Measurements from ENCODE around the gene CCND2. TPM values are rescaled to one million over a fixed set of nuclear protein-coding genes. Genes with fewer than 3 reads are reported as not detected.

The CCND2 gene
- 11.1 TPM for total RNA-seq (2013)
- polyA plus RNA-seq, result 1 to 10 TPM; 3.6 to 6.8 (median 3.9) TPM
- polyA minus RNA-seq, result 5.3 and 7.6 TPM in 2 replicates
- total RNA-seq, result 13.8 to 166 (median 38.5) reads per million in 11 experiments

DNA sequence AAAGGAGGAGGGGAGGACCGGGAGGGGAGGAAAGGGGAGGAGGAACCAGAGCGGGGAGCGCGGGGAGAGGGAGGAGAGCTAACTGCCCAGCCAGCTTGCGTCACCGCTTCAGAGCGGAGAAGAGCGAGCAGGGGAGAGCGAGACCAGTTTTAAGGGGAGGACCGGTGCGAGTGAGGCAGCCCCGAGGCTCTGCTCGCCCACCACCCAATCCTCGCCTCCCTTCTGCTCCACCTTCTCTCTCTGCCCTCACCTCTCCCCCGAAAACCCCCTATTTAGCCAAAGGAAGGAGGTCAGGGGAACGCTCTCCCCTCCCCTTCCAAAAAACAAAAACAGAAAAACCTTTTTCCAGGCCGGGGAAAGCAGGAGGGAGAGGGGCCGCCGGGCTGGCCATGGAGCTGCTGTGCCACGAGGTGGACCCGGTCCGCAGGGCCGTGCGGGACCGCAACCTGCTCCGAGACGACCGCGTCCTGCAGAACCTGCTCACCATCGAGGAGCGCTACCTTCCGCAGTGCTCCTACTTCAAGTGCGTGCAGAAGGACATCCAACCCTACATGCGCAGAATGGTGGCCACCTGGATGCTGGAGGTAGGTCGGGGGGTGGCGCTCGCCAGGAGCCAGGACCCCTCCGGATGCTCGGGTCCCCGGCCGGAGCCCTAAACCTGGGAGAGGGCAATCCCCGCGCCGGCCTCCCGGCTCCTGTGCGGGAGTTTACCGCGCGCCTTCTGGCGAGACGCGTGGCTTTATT is at the start of gene CCND2:
Gene CCND2 (plus strand): TSS at position 111 of the 744 bp plus-strand sequence. CDS start 279 bp downstream, at position 390.
- TF ChIP-seq, protein P1, sequence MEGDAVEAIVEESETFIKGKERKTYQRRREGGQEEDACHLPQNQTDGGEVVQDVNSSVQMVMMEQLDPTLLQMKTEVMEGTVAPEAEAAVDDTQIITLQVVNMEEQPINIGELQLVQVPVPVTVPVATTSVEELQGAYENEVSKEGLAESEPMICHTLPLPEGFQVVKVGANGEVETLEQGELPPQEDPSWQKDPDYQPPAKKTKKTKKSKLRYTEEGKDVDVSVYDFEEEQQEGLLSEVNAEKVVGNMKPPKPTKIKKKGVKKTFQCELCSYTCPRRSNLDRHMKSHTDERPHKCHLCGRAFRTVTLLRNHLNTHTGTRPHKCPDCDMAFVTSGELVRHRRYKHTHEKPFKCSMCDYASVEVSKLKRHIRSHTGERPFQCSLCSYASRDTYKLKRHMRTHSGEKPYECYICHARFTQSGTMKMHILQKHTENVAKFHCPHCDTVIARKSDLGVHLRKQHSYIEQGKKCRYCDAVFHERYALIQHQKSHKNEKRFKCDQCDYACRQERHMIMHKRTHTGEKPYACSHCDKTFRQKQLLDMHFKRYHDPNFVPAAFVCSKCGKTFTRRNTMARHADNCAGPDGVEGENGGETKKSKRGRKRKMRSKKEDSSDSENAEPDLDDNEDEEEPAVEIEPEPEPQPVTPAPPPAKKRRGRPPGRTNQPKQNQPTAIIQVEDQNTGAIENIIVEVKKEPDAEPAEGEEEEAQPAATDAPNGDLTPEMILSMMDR (IDR thresholded peaks at IDR 0.05), result no peak
- peak within 1 kb of the TSS; percentile 88 for H2AFZ ChIP-seq (ENCODE audit: insufficient read depth, low read depth, low read length, poor library complexity, severe bottlenecking)

DNA sequence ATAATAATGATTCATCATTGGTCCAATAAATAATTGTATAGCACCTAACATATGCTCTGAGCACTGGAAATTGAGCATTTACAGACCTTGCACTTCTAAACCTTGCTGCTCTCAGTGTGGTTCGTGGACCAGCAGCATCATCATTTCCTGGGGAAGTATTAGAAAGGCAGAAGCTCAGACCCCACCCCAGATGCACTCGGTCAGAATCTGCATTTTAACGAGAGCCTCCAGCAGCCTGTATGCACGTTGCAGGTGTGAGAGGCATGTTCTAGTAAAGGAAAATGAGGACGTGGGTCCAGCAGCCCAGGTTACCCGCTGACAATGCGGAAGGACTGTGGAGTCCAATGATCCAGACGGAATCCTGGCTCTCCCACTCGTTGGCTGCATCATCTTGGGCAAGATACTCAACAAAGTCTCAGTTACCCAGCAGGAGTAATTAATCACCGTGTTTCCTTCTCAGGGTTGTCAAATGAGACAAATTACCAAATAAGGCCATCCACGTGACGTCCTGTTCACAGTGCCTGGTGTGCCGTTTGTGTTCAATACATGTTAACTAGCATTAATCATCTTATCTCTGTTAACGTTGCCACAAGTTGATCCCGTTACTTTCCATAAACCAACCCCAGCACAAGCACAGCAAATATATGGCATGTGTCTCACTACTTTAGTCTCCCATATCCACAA is 49.2 kb upstream of the CCND2 start:
- no peaks in the 10 kb centered on the region for H3K36me3 ChIP-seq (replicated peaks in 1 of 2; ENCODE audit: control insufficient read depth in 1 of 2, insufficient read depth in 2 of 2, low read length in 2 of 2)
- H3K4me3 ChIP-seq (replicated peaks in 1 of 3; ENCODE audit: low read depth in 2 of 3, low read length in 3 of 3), result peak overlapping the region in 1 of 3 experiments; percentile 50
- H2AFZ ChIP-seq (ENCODE audit: insufficient read depth, low read depth, low read length, poor library complexity, severe bottlenecking), result no peak overlapping the region
- H3K27me3 ChIP-seq (ENCODE audit: control insufficient read depth in 2 of 2, insufficient read depth in 2 of 2, low read length in 2 of 2), result no peaks in the 10 kb centered on the region
- no peaks in the 10 kb centered on the region for H3K9me3 ChIP-seq (replicated peaks in 1 of 2; ENCODE audit: control insufficient read depth in 1 of 2, insufficient read depth in 1 of 2, low read length in 2 of 2)
- peak; percentile 54 to 72 (median 64) for DNase-seq
- H3K9ac ChIP-seq (ENCODE audit: insufficient read depth, low read length, poor library complexity, severe bottlenecking), result peak overlapping the region; percentile 51
- 23% methylated on average over 15 of the region's 15 CpGs for WGBS (ENCODE audit: insufficient coverage)
- no peaks in the 10 kb centered on the region for H3K9me3 Mint-ChIP-seq
- H3K4me1 Mint-ChIP-seq, result peaks cover 61% of the 10 kb centered on the region
- H3K27me3 Mint-ChIP-seq (ENCODE audit: low read depth in 3 of 3), result peaks cover 4 to 9% (median 6%) of the 10 kb centered on the region in 3 donors
- peak overlapping the region; percentile 65 for H3K4me2 ChIP-seq (replicated peaks; ENCODE audit: extremely low read depth, low read length, poor library complexity, severe bottlenecking)
- H3K36me3 Mint-ChIP-seq, result no peaks in the 10 kb centered on the region
- H4K20me1 ChIP-seq (ENCODE audit: insufficient read depth, low read length), result no peaks in the 10 kb centered on the region
- peaks cover 44 to 58% of the 10 kb centered on the region in 2 donors for H3K4me1 ChIP-seq (ENCODE audit: control insufficient read depth in 1 of 2, insufficient read depth in 2 of 2, low read length in 2 of 2)
- H3K27ac ChIP-seq (ENCODE audit: low read depth in 1 of 2, low read length in 2 of 2), result peak overlapping the region; percentile 3 to 84
- TF ChIP-seq, protein P1 (IDR thresholded peaks at IDR 0.05), result no peak
- H3K27ac Mint-ChIP-seq, result peak overlapping the region; percentile 93 to 98 (median 96)
- intact Hi-C loops (cut with micrococcal nuclease), result loop anchor here in 1 of 2 donors (5.0 kb wide), 1 partner anchor 72 kb away; no protein-coding TSS in a partner anchor
- H3K4me3 Mint-ChIP-seq, result peak overlapping the region; percentile 51 to 78
- no peaks in the 10 kb centered on the region for H3K79me2 ChIP-seq (ENCODE audit: insufficient read depth, low read length)

More for the DNA sequence above, at the start of gene CCND2:
- Mint-ChIP-seq H3K27ac (peak within 1 kb of the TSS in 5 of 7 donors; percentile 72 to 82 (median 76)), H3K36me3 (peaks cover 9 to 15% of the 10 kb centered on the region in 2 donors), H3K4me3 (peak within 1 kb of the TSS; percentile 95 to 96), H3K9me3 (peaks cover 0 to 5% (median 4%) of the 10 kb centered on the region in 7 donors), H3K4me1 (peaks cover 60% of the 10 kb centered on the region), H3K27me3 (ENCODE audit: low read depth in 3 of 3) (peaks cover 36 to 70% (median 59%) of the 10 kb centered on the region in 3 donors)
- peak within 1 kb of the TSS; percentile 98 for H3K4me2 ChIP-seq (replicated peaks; ENCODE audit: extremely low read depth, low read length, poor library complexity, severe bottlenecking)
- H3K4me1 ChIP-seq (ENCODE audit: control insufficient read depth in 1 of 2, insufficient read depth in 2 of 2, low read length in 2 of 2), result peaks cover 69 to 89% of the 10 kb centered on the region in 2 donors
- H3K27me3 ChIP-seq (ENCODE audit: control insufficient read depth in 2 of 2, insufficient read depth in 2 of 2, low read length in 2 of 2), result peaks cover 11 to 44% of the 10 kb centered on the region in 2 donors
- no peaks in the 10 kb centered on the region for H3K9me3 ChIP-seq (replicated peaks in 1 of 2; ENCODE audit: control insufficient read depth in 1 of 2, insufficient read depth in 1 of 2, low read length in 2 of 2)
- DNase-seq, result peak; percentile 55 to 76 (median 67)
- WGBS (ENCODE audit: insufficient coverage), result 0% methylated on average over 36 of the region's 52 CpGs
- H3K79me2 ChIP-seq (ENCODE audit: insufficient read depth, low read length), result peaks cover 20% of the 10 kb centered on the region
- no peaks in the 10 kb centered on the region for H3K36me3 ChIP-seq (replicated peaks in 1 of 2; ENCODE audit: control insufficient read depth in 1 of 2, insufficient read depth in 2 of 2, low read length in 2 of 2)
- peak within 1 kb of the TSS; percentile 71 to 78 (median 77) for H3K4me3 ChIP-seq (replicated peaks in 1 of 3; ENCODE audit: low read depth in 2 of 3, low read length in 3 of 3)
- peak within 1 kb of the TSS; percentile 63 for H3K9ac ChIP-seq (ENCODE audit: insufficient read depth, low read length, poor library complexity, severe bottlenecking)
- H3K27ac ChIP-seq (ENCODE audit: low read depth in 1 of 2, low read length in 2 of 2), result peak within 1 kb of the TSS in 1 of 2 donors; percentile 67
- intact Hi-C loops (cut with micrococcal nuclease), result loop anchor here (5.0 kb wide), 4 partner anchors 57 to 402 kb away; partner anchors contain the start of gene PARP11 (in 1 of the 2)
- H4K20me1 ChIP-seq (ENCODE audit: insufficient read depth, low read length), result peaks cover 5% of the 10 kb centered on the region
